ENCODE measurements around the gene RANBP10.

DNA sequence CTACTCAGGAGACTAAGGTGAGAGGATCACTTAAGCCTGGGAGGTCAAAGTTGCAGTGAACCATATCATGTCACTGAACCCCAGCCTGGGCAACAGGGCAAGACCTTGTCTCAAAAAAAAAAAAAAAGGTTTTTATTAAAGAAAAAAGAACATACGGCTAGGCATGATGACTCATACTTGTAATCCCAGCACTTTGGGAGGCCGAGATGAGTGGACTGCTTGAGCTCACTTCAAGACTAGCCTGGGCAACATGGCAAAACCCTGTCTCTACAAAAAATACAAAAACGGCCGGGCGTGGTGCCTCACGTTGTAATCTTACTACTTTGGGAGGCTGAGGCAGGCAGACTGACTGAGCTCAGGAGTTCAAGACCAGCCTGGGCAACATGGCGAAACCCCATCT lies 38.4 kb downstream of the RANBP10 start:
- TF ChIP-seq EZH2 (IDR thresholded peaks at IDR 0.05): no peak
- no peak for TF ChIP-seq FOXP2 (optimal IDR thresholded peaks at IDR 0.05; ENCODE audit: control extremely low read depth, extremely low read length, insufficient read depth)

Data from SK-N-MC (cell line).